Heart left ventricle (tissue), 16 donors: ENCODE results near the gene LYST. TPM values are rescaled to one million over a fixed set of nuclear protein-coding genes. Genes with fewer than 3 reads are reported as not detected.

Experiments
- ATAC-seq, 4 donors: fragments of 200-7000 bp; cut with Tn5 transposase; one replicate each; pipeline ENCODE4 v1.9.1; 2020 to 2022; ENCODE audit warnings: moderate library complexity in 4 of 4, mild to moderate bottlenecking in 3 of 4, moderate number of reproducible peaks in 1 of 4
- DNase-seq, 5 donors: peaks; one replicate each; pipeline ENCODE4 v3.0.0-alpha.2; 2020
- H3K27ac ChIP-seq, 12 donors: fragments of 200-600 bp; sonication (generic) in 4 of 12; one replicate each; pipeline versions ENCODE4 v1.5.0 to v1.8.0; 2016 to 2022; ENCODE audit warnings: mild to moderate bottlenecking in 2 of 12
- H3K27me3 ChIP-seq, 9 donors: fragments of 200-600 bp; sonication (generic) in 2 of 9; one replicate each; pipeline versions ENCODE4 v1.5.1 to v1.8.0; 2016 to 2022; ENCODE audit warnings: mild to moderate bottlenecking in 3 of 9
- H3K36me3 ChIP-seq, 9 donors: fragments of 200-600 bp; sonication (generic) in 2 of 9; one replicate each; pipeline versions ENCODE4 v1.5.0 to v1.8.0; 2018 to 2022; ENCODE audit warnings: mild to moderate bottlenecking in 2 of 9
- H3K4me1 ChIP-seq, 12 donors: fragments of 200-600 bp; sonication (generic) in 4 of 12; one replicate each; pipeline versions ENCODE4 v1.5.0 to v1.8.0; 2016 to 2022; ENCODE audit warnings: mild to moderate bottlenecking in 3 of 12
- H3K4me3 ChIP-seq, 12 donors: fragments of 200-600 bp; sonication (generic) in 4 of 12; one replicate each; pipeline versions ENCODE4 v1.5.0 to v1.8.0; 2017 to 2022; ENCODE audit warnings: mild to moderate bottlenecking in 9 of 12, moderate library complexity in 4 of 12
- H3K9me3 ChIP-seq, 12 donors: fragments of 200-600 bp; sonication (generic) in 4 of 12; one replicate each; pipeline versions ENCODE4 v1.5.0 to v1.8.0; 2016 to 2022; ENCODE audit warnings: mild to moderate bottlenecking in 1 of 12
- CTCF ChIP-seq, 12 donors: fragments of 200-600 bp; sonication (generic) in 4 of 12; IDR thresholded peaks; one replicate each; pipeline versions ENCODE4 v1.5.0 to v1.8.0; 2018 to 2022; ENCODE audit warnings: antibody characterized with exemption in 12 of 12, mild to moderate bottlenecking in 5 of 12
- POLR2A ChIP-seq, 2 donors: fragments of 450-650 bp; IDR thresholded peaks; one replicate each; pipeline ENCODE4 v1.6.1; 2017; ENCODE audit warnings: antibody characterized with exemption in 2 of 2, mild to moderate bottlenecking in 2 of 2, moderate library complexity in 2 of 2
- WGBS, 4 donors: extraction: QIAGEN DNeasy Blood & Tissue Kit in 2 of 4; methylation state at CpG; one replicate each; pipeline versions ENCODE4 v1.1.5 to v1.1.7; 2013 to 2018; 5-methylcytosine and 5-hydroxymethylcytosine counted together
- intact Hi-C, 10 donors: fragments of 100-400 bp; cut with DNase I; formaldehyde crosslinking; loops; one replicate each; pipeline versions ENCODE4 v1.11.1 to v1.14.2; 2022
- polyA plus RNA-seq, 2 donors: library from polyadenylated mRNA; stranded (reverse); fragments of 200-250 nt; gene quantifications; one replicate each; pipeline ENCODE4 v1.2.3, GENCODE V29; 2013
- total RNA-seq, 9 donors: library from RNA; depleted of rRNA in 2 of 9; stranded (reverse); fragments of >200 nt in 2 of 9; fragmentation: NEBNext Ultra II Directional in 3 of 9; extraction: Animal tissue kit (Norgen Biotek cat#: 25700) in 3 of 9; gene quantifications; one replicate each; pipeline versions ENCODE4 v1.1.0 to v1.2.4, GENCODE V29; 2016 to 2023
- donor health status: ischemic (EF 13 %, LVEDD 7.1; RV severe dilation, severe dysfunction).
- donor health status: healthy with polysubstance abuse.
- donor health status: DM: no; HTN: yes; CAD: no.
- donor health status: DM: no; HTN: no; CAD: no.
- donor health status: ischemic (EF 25% LVEDD 6.9; RV normal size, moderate dysfunction).
- donor health status: ischemic (EF 25% LVEDD 5.7; RV mildly dilated, moderate dysfunction).
- donor health status: healthy.
- donor health status: DM: yes; HTN: yes; CAD: no.
- donor health status: ischemic (EF 35%, LVEDD 5.7; RV mildly dilated, moderate dysfunction).
- donor health status: nonischemic (EF 11% LVEDD 7.7; RV severe dilation, severe dysfunction).
- donor health status: DM: yes; HTN: yes; CAD: no.
- donor health status: PGD.
- donor health status: ischemic (EF 29% LVEDD 5.4; RV normal size, mild dysfunction).
- donor health status: nonischemic (EF 23%, LVEDD 6.1; RV moderate dilation, normal function).

The LYST gene
- total and polyA plus RNA-seq, 11 donors: 3.4 to 22.5 (median 11.2) TPM

- H3K9me3 ChIP-seq: peaks cover 2 to 48% (median 23%) of the 10 kb centered on the region in 12 donors
- no peaks in the 10 kb centered on the region for H3K4me1 ChIP-seq
- ATAC-seq: no peak
- H3K27ac ChIP-seq: no peak overlapping the region
- intact Hi-C loops: no loop called here
- peaks cover 0 to 77% (median 37%) of the 10 kb centered on the region in 9 donors for H3K36me3 ChIP-seq
- 94 to 98% (median 96%) methylated on average over 8 of the region's 8 CpGs for WGBS, 4 donors
- DNase-seq: no peak
- H3K4me3 ChIP-seq: no peak overlapping the region
- H3K27me3 ChIP-seq: no peaks in the 10 kb centered on the region
- TF ChIP-seq POLR2A (IDR thresholded peaks at IDR 0.05) (no peak), CTCF (IDR thresholded peaks at IDR 0.05) (no peak)
These were observed 196.4 kb downstream of the LYST start for GRCh38 chr1:235670157-235670776.

- 87 to 92% (median 91%) methylated on average over 3 of the region's 3 CpGs for WGBS, 4 donors
- no peak overlapping the region for H3K27ac ChIP-seq
- H3K4me1 ChIP-seq: no peaks in the 10 kb centered on the region
- H3K9me3 ChIP-seq: peaks cover 2 to 42% (median 23%) of the 10 kb centered on the region in 12 donors
- no peaks in the 10 kb centered on the region for H3K27me3 ChIP-seq
- intact Hi-C loops: no loop called here
- H3K36me3 ChIP-seq: peaks cover 0 to 77% (median 30%) of the 10 kb centered on the region in 9 donors
- ATAC-seq: no peak
- DNase-seq: no peak
- TF ChIP-seq CTCF (IDR thresholded peaks at IDR 0.05) (no peak), POLR2A (IDR thresholded peaks at IDR 0.05) (no peak)
- H3K4me3 ChIP-seq: no peak overlapping the region
These were observed 197.4 kb downstream of the LYST start for GRCh38 chr1:235669277-235669676.

GRCh38 chr1:235663628-235664027 is 203.1 kb downstream of the LYST start:
- DNase-seq: no peak
- ATAC-seq: no peak
- intact Hi-C loops: no loop called here
- Histone ChIP-seq H3K4me1 (no peaks in the 10 kb centered on the region), H3K27ac (no peak overlapping the region), H3K9me3 (no peaks in the 10 kb centered on the region), H3K27me3 (no peaks in the 10 kb centered on the region), H3K36me3 (peaks cover 0 to 57% (median 36%) of the 10 kb centered on the region in 9 donors), H3K4me3 (no peak overlapping the region)
- no peak for TF ChIP-seq CTCF (IDR thresholded peaks at IDR 0.05)
- no peak for TF ChIP-seq POLR2A (IDR thresholded peaks at IDR 0.05)
- 93 to 96% (median 95%) methylated on average over 4 of the region's 4 CpGs for WGBS, 4 donors

- intact Hi-C loops: no loop called here
- 65 to 76% (median 66%) methylated on average over 2 of the region's 2 CpGs for WGBS, 4 donors
- ATAC-seq (no peak), DNase-seq (no peak)
- H3K4me3 ChIP-seq: no peak overlapping the region
- no peaks in the 10 kb centered on the region for H3K4me1 ChIP-seq
- H3K27ac ChIP-seq: no peak overlapping the region
- H3K9me3 ChIP-seq: no peaks in the 10 kb centered on the region
- H3K27me3 ChIP-seq: peaks cover 0 to 2% (median 0%) of the 10 kb centered on the region in 9 donors
- TF ChIP-seq CTCF (IDR thresholded peaks at IDR 0.05) (no peak), POLR2A (IDR thresholded peaks at IDR 0.05) (no peak)
- peaks cover 0 to 52% (median 36%) of the 10 kb centered on the region in 9 donors for H3K36me3 ChIP-seq
These were observed 205.1 kb downstream of the LYST start for GRCh38 chr1:235661568-235661967.
